ENCODE results near the gene ATP11A. TPM values are rescaled to one million over a fixed set of nuclear protein-coding genes. Genes with fewer than 3 reads are reported as not detected.

The ATP11A gene
- total RNA-seq, 2 donors from 2014 or later = 122 to 140 TPM

GRCh38 chr13:112775791-112776279 is 86.0 kb downstream of the ATP11A start:
- WGBS, 2 experiments (ENCODE audit: insufficient coverage in 1 of 2, insufficient read length in 1 of 2) = 89 to 94% methylated on average over 15 to 25 of the region's 25 CpGs
- no peaks in the 10 kb centered on the region for H3K27me3 Mint-ChIP-seq (ENCODE audit: insufficient read depth)

GRCh38 chr13:112776354-112776753 is 86.5 kb downstream of the ATP11A start:
- no peak for DNase-seq
- Histone ChIP-seq H3K4me3 (ENCODE audit: low read length) (no peak overlapping the region), H3K36me3 (ENCODE audit: control insufficient read depth, insufficient read depth, low read length) (peaks cover 7% of the 10 kb centered on the region), H3K9ac (ENCODE audit: extremely low read depth, low read length, poor library complexity, severe bottlenecking) (no peak overlapping the region), H3K27ac (ENCODE audit: low read depth, low read length) (no peak overlapping the region), H3K27me3 (ENCODE audit: control insufficient read depth, insufficient read depth, low read length, poor library complexity, severe bottlenecking) (no peaks in the 10 kb centered on the region), H3K9me3 (ENCODE audit: control insufficient read depth, low read length) (no peaks in the 10 kb centered on the region), H3K4me1 (ENCODE audit: control insufficient read depth, insufficient read depth, low read length) (no peaks in the 10 kb centered on the region)
- H3K36me3 Mint-ChIP-seq (ENCODE audit: low read depth) = peaks cover 14% of the 10 kb centered on the region
- H3K9me3 Mint-ChIP-seq = peaks cover 6% of the 10 kb centered on the region
- TF ChIP-seq CTCF (conservative IDR thresholded peaks at IDR 0.05) = no peak
- no peaks in the 10 kb centered on the region for H3K27me3 Mint-ChIP-seq (ENCODE audit: insufficient read depth)
- WGBS, 2 experiments (ENCODE audit: insufficient coverage in 1 of 2, insufficient read length in 1 of 2) = 92 to 96% methylated on average over 3 to 8 of the region's 9 CpGs
- peaks cover 12% of the 10 kb centered on the region for H3K4me1 Mint-ChIP-seq
- H3K27ac Mint-ChIP-seq = peak overlapping the region; percentile 56
- H3K4me3 Mint-ChIP-seq = no peak overlapping the region

More at GRCh38 chr13:112775791-112776279, 86.0 kb downstream of the ATP11A start:
- TF ChIP-seq CTCF (conservative IDR thresholded peaks at IDR 0.05) = no peak
- Mint-ChIP-seq H3K27ac (peak overlapping the region; percentile 56), H3K9me3 (peaks cover 6% of the 10 kb centered on the region), H3K4me3 (no peak overlapping the region), H3K36me3 (ENCODE audit: low read depth) (peaks cover 14% of the 10 kb centered on the region), H3K4me1 (peaks cover 12% of the 10 kb centered on the region)
- Histone ChIP-seq H3K36me3 (ENCODE audit: control insufficient read depth, insufficient read depth, low read length) (peaks cover 7% of the 10 kb centered on the region), H3K4me3 (ENCODE audit: low read length) (no peak overlapping the region), H3K27ac (ENCODE audit: low read depth, low read length) (no peak overlapping the region), H3K9me3 (ENCODE audit: control insufficient read depth, low read length) (no peaks in the 10 kb centered on the region), H3K9ac (ENCODE audit: extremely low read depth, low read length, poor library complexity, severe bottlenecking) (no peak overlapping the region), H3K4me1 (ENCODE audit: control insufficient read depth, insufficient read depth, low read length) (no peaks in the 10 kb centered on the region), H3K27me3 (ENCODE audit: control insufficient read depth, insufficient read depth, low read length, poor library complexity, severe bottlenecking) (no peaks in the 10 kb centered on the region)
- peak; percentile 62 for DNase-seq

GRCh38 chr13:112776971-112777370 is 87.1 kb downstream of the ATP11A start:
- Mint-ChIP-seq H3K36me3 (ENCODE audit: low read depth) (peaks cover 14% of the 10 kb centered on the region), H3K4me1 (peaks cover 12% of the 10 kb centered on the region), H3K4me3 (no peak overlapping the region), H3K27ac (no peak overlapping the region), H3K9me3 (peaks cover 6% of the 10 kb centered on the region), H3K27me3 (ENCODE audit: insufficient read depth) (no peaks in the 10 kb centered on the region)
- WGBS, 2 experiments (ENCODE audit: insufficient coverage in 1 of 2, insufficient read length in 1 of 2) = 93 to 96% methylated on average over 10 to 11 of the region's 11 CpGs
- Histone ChIP-seq H3K9ac (ENCODE audit: extremely low read depth, low read length, poor library complexity, severe bottlenecking) (no peak overlapping the region), H3K36me3 (ENCODE audit: control insufficient read depth, insufficient read depth, low read length) (peaks cover 7% of the 10 kb centered on the region), H3K27ac (ENCODE audit: low read depth, low read length) (no peak overlapping the region), H3K9me3 (ENCODE audit: control insufficient read depth, low read length) (no peaks in the 10 kb centered on the region), H3K27me3 (ENCODE audit: control insufficient read depth, insufficient read depth, low read length, poor library complexity, severe bottlenecking) (no peaks in the 10 kb centered on the region), H3K4me3 (ENCODE audit: low read length) (no peak overlapping the region), H3K4me1 (ENCODE audit: control insufficient read depth, insufficient read depth, low read length) (no peaks in the 10 kb centered on the region)
- TF ChIP-seq CTCF (conservative IDR thresholded peaks at IDR 0.05) = no peak
- DNase-seq = peak; percentile 24

Data from endodermal cell (in vitro differentiated cells).